Stimulated activated CD4-positive, alpha-beta T cell treated with anti-CD3 and anti-CD28 coated beads, Interleukin-4, amount 100 ng/mL, for 4 hours (primary cell): ENCODE measurements around the gene AP1M2.
"Not testable (repeated sequence)": the region's sequence is repeated elsewhere in the genome, so short reads cannot be mapped to it uniquely, and the experiment has no call there.

ENCODE experiments used
- DNase-seq, 2 experiments: peaks; one replicate each; pipeline ENCODE4 v3.0.0-alpha.2; 2020

The AP1M2 gene

DNA sequence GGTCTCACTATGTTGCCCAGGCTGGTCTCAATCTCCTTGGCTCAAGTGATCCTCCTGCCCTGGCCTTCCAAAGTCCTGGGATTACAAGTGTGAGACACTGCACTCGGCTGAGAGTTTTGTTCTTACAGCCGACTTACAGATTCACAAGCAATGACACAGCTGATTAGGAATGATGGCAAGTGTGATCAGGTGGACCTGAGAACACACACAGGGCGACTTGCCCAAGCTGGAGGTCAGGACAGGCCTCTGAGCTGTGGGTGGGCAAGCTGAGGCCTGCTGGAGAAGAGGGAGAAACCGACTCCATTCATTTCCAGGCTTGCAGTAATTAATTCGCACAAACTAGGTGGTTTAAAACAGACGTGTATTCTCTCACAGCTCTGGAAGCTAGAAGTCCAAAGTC, 51.5 kb downstream of the AP1M2 start:
- no peak for DNase-seq

DNA sequence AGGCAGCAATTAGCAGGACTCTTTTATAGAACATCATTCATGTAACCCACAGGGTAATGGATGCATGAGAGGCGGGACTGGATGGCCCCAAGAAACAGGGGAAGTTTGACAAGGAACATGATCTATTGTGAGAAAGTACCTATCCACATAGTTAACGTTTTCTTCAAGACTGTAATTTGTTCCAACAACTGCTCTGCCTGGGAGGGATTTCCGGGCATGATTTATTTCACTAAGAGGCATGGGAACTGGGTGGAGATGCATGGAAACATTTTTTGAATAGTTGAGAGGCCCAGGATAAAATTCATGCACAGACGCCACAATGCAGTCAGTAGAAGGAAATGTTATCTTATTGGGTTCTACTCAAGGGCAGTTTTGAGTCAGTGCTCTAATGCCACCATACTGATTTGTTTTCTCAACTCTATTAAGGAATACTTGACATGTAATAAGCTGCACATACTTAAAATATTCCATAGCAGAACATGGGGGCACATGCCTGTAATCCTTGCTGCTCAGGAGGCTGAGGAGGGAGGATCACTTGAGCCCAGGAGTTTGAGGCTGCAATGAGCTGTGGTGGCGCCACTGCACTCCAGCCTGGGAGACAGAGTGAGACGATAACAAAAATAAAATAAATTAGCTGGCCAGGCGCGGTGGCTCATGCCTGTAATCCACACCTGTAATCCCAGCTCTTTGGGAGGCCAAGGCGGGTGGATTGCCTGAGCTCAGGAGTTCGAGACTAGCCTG, 53.3 kb downstream of the AP1M2 start:
- DNase-seq = no peak

DNA sequence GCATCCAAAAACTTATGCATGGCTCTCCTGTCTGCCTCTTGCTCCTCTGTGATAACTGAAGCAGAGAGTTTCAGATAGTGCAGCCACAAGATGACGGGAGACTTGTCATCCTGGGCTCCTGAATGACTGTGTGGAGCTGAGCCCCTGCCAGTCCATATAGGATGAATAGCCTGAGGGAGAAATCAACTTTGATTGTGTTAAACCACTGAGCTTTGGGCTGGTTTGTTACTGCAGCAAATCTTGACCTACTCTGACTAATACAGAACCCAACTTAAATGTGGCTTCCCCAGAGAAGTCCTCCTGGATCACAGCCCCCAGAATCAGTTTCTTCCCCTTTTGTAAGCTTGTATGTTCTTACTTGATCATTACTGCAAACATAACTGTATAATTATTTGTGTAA, 54.7 kb downstream of the AP1M2 start:
- no peak for DNase-seq

DNA sequence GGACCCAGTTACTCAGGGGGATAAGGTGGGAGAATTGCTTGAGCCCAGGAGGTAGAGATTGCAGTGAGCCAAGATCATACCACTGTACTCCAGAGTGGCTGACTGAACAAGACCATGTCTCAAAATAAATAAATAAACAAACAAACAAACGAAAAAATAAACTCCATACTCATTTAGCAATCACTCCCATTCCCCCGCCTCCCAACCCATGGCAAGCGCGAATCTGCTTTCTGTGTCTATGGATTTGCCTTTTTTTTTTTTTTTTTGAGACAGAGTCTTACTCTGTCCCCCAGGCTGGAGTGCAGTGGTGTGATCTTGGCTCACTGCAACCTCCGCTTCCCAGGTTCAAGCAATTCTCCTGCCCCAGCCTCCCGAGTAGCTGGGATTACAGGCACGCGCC, 60.2 kb downstream of the AP1M2 start:
- DNase-seq = not testable (repeated sequence)

DNA sequence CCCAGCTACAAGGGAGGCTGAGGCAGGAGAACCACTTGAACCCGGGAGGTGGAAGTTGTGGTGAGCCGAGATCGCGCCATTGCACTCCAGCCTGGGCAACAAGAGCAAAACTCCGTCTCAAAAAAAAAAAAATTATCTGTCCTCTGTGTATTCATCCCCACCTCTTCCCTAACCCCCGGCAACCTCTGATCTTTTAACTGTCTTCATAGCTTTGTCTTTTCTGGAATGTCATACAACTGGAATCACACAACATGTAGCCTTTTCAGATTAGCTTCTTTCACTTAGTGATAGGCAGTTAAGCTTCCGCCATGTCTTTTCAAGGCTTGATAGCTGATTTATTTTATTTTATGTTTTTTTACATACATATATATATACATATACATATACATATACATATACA, 61.5 kb downstream of the AP1M2 start:
- no peak for DNase-seq

DNA sequence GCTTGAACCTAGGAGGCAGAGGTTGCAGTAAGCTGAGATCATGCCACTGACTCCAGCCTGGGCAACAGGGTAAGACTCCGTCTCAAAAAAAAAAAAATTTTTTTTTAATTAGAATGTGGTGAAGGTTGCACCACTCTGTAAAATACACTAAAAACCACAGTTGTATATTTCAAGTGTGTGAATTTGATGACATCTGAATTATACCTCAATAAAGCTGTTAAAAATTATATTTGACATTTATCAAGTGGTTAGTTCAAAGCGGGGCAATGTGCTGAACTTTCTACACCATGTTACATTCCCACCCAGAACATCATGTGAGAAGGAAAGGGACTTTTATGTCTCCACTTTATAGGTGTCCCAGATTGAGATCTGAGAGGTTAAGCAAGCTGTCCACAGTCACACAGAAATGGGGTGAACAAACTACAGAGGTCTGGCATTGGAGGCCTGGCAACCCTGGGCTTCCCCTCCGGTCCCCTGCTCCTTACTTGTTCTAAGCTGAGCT, 63.9 kb downstream of the AP1M2 start:
- no peak for DNase-seq
